IPS-18c (cell line): ENCODE measurements around the gene NCKAP5L.
A peak's percentile ranks its signal among the peaks of the same experiment; 100 is the strongest.

Source experiments
- H3K4me3 ChIP-seq: 2 replicates; pipeline ENCODE4 v1.7.0; 2013; ENCODE audit warnings: low read depth, mild to moderate bottlenecking, low read length, moderate library complexity; ENCODE audit not compliant: insufficient read depth
- H3K9me3 ChIP-seq: one replicate; pipeline ENCODE4 v1.6.1; 2013; ENCODE audit warnings: mild to moderate bottlenecking, low read length, moderate library complexity; ENCODE audit not compliant: control insufficient read depth, insufficient read depth

Gene NCKAP5L

GRCh38 chr12:49741882-49742620 is 86.2 kb downstream of the NCKAP5L start:
- Histone ChIP-seq H3K9me3 (no peaks in the 10 kb centered on the region), H3K4me3 (peak overlapping the region; percentile 85)
